Measurements from ENCODE around the gene CHCHD6. TPM values are rescaled to one million over a fixed set of nuclear protein-coding genes. Genes with fewer than 3 reads are reported as not detected.

CHCHD6 gene
- total and polyA plus RNA-seq, 2 donors (not counting 3 experiments of a cell fraction or from before 2014, with no cell fraction given), result 8.4 to 10.1 TPM

DNA sequence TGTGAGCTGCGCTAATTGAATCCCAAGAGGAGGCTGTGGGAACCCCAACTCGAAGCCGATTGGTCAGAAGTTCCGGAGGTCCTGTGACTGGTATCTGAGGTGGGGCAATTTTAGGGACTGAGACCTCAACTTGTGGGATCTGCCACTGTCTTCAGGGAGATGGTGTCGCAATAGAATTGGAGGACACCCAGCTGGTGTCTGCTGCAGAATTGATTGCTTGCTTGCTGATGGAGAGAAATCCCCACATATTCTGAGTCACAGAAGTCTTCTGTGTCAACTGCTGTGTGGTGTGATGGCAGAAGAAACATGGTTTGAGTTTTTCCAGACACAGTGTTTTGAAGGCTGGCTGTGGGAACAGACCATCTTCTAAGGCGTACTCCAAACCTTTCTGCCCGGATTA is 179.2 kb downstream of the CHCHD6 start:
- POLR2A ChIA-PET, result no interaction called here
- intact Hi-C loops (cut with micrococcal nuclease), result no loop called here

More for the DNA sequence above, 179.2 kb downstream of the CHCHD6 start:
- Histone ChIP-seq H3K27me3 (ENCODE audit: control insufficient read depth in 2 of 2, insufficient read depth in 2 of 2, low read length in 2 of 2) (no peaks in the 10 kb centered on the region), H2AFZ (ENCODE audit: low read depth, low read length) (no peak overlapping the region), H3K4me3 (replicated peaks in 1 of 3; ENCODE audit: insufficient read depth in 1 of 3, low read depth in 1 of 3, low read length in 3 of 3) (no peak overlapping the region), H3K4me2 (ENCODE audit: insufficient read depth, low read length) (no peak overlapping the region), H3K9me3 (replicated peaks; ENCODE audit: control insufficient read depth, insufficient read depth, low read length) (no peaks in the 10 kb centered on the region), H3K36me3 (ENCODE audit: control insufficient read depth in 2 of 2, extremely low read depth in 1 of 2, insufficient read depth in 2 of 2, low read length in 2 of 2) (no peaks in the 10 kb centered on the region), H3K4me1 (ENCODE audit: control insufficient read depth, extremely low read depth, insufficient read depth, low read length) (peaks cover 11% of the 10 kb centered on the region), H3K9me1 (replicated peaks; ENCODE audit: control insufficient read depth, extremely low read depth, insufficient read depth, low read length) (no peaks in the 10 kb centered on the region), H3K27ac (ENCODE audit: insufficient read depth, low read depth, low read length) (no peak overlapping the region), H3K79me2 (ENCODE audit: control insufficient read depth, insufficient read depth, low read length) (no peaks in the 10 kb centered on the region), H4K20me1 (replicated peaks; ENCODE audit: control insufficient read depth, extremely low read depth, insufficient read depth, low read length) (no peaks in the 10 kb centered on the region), H3K9ac (replicated peaks; ENCODE audit: extremely low read depth, insufficient read depth, low read length) (no peak overlapping the region)
- TF ChIP-seq GATA2 (IDR thresholded peaks at IDR 0.05; ENCODE audit: insufficient read depth, insufficient read length, low read depth, low read length) (no peak), POLR2A (IDR thresholded peaks at IDR 0.05; ENCODE audit: low read depth, low read length) (no peak), POLR2AphosphoS5 (IDR thresholded peaks at IDR 0.05; ENCODE audit: insufficient read depth, low read depth, low read length) (no peak), FOS (IDR thresholded peaks at IDR 0.05; ENCODE audit: borderline replicate concordance, insufficient read depth, low read length) (no peak), MYC (IDR thresholded peaks at IDR 0.05; ENCODE audit: low read depth, low read length) (no peak), EZH2 (IDR thresholded peaks at IDR 0.05; ENCODE audit: borderline replicate concordance, low read depth, low read length, severe bottlenecking) (no peak), JUN (IDR thresholded peaks at IDR 0.05; ENCODE audit: borderline replicate concordance, insufficient read depth, insufficient read length, low read depth) (no peak)
- TF ChIP-seq, protein P1, sequence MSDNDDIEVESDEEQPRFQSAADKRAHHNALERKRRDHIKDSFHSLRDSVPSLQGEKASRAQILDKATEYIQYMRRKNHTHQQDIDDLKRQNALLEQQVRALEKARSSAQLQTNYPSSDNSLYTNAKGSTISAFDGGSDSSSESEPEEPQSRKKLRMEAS (IDR thresholded peaks at IDR 0.05; ENCODE audit: insufficient read depth, insufficient read length), result no peak
- TF ChIP-seq, protein P2, sequence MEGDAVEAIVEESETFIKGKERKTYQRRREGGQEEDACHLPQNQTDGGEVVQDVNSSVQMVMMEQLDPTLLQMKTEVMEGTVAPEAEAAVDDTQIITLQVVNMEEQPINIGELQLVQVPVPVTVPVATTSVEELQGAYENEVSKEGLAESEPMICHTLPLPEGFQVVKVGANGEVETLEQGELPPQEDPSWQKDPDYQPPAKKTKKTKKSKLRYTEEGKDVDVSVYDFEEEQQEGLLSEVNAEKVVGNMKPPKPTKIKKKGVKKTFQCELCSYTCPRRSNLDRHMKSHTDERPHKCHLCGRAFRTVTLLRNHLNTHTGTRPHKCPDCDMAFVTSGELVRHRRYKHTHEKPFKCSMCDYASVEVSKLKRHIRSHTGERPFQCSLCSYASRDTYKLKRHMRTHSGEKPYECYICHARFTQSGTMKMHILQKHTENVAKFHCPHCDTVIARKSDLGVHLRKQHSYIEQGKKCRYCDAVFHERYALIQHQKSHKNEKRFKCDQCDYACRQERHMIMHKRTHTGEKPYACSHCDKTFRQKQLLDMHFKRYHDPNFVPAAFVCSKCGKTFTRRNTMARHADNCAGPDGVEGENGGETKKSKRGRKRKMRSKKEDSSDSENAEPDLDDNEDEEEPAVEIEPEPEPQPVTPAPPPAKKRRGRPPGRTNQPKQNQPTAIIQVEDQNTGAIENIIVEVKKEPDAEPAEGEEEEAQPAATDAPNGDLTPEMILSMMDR (IDR thresholded peaks at IDR 0.05; ENCODE audit: extremely low read depth in 1 of 2, insufficient read depth in 1 of 2, low read depth in 1 of 2, low read length in 2 of 2), result no peak
- FAIRE-seq (no peak), DNase-seq (ENCODE audit: low read depth, low spot score) (no peak)
- no TSS peak for BruUV-seq (replicated peaks)
- dilution Hi-C loops (cut with MboI; ENCODE audit: extremely low pct_ligation_motif_present, low sequenced_read_pairs), result no loop called here
- CTCF ChIA-PET, result no interaction called here

All from endothelial cell of umbilical vein (primary cell).